Activated CD8-positive, alpha-beta memory T cell treated with anti-CD3 and anti-CD28 coated beads, Interleukin-2, amount 50 U/mL, for 24 hours (primary cell): Measurements from ENCODE around the gene SULF2.
A peak's percentile ranks its signal among the peaks of the same experiment; 100 is the strongest.

Experiments used
- DNase-seq: peaks from one replicate; pipeline ENCODE4 v3.0.0-alpha.2; 2020; ENCODE audit errors: extremely low read depth

The SULF2 gene

DNA sequence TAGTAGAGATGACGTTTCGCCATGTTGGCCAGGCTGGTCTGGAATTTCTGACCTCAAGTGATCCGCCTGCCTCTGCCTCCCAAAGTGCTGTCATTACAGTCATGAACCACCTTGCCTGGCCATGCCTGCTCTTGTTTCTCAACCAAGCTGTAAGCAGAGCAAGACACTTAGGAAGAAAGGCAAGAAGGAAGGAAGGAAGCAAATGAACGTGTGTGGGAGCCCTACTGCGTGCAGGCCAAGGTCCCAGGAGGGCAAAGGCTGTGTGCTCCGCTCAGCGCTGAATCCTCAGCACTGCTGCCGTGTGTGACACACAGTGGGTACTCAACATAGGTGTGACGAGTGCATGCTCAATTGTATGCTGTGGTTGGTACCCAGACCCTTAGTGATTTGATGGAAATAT is 47.4 kb downstream of the SULF2 start:
- DNase-seq: no peak

DNA sequence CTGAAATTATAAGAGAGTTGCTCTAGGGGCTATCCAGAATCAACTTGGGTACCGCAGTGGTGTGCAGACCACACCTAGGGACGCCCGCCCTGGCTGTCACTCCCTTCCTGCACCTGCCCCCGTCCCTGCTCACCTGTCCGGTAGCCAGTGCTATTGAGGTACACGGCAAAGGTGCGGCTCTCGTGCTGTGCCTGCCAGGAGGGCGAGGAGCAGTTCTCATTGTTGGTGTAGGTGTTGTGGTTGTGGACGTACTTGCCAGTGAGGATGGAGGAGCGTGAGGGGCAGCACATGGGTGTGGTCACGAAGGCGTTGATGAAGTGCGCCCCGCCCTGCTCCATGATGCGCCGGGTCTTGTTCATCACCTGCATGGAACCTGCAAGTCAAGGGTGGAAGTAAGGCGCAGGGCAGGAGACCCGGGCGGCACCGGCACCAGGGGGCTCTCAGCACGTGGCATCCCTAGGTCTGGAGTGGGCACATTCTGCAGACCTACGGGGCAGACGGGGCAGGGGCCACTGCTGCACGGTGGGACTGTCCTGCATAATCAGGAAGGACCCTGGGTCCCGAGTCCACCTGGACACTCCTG is 48.6 kb downstream of the SULF2 start:
- DNase-seq: no peak

DNA sequence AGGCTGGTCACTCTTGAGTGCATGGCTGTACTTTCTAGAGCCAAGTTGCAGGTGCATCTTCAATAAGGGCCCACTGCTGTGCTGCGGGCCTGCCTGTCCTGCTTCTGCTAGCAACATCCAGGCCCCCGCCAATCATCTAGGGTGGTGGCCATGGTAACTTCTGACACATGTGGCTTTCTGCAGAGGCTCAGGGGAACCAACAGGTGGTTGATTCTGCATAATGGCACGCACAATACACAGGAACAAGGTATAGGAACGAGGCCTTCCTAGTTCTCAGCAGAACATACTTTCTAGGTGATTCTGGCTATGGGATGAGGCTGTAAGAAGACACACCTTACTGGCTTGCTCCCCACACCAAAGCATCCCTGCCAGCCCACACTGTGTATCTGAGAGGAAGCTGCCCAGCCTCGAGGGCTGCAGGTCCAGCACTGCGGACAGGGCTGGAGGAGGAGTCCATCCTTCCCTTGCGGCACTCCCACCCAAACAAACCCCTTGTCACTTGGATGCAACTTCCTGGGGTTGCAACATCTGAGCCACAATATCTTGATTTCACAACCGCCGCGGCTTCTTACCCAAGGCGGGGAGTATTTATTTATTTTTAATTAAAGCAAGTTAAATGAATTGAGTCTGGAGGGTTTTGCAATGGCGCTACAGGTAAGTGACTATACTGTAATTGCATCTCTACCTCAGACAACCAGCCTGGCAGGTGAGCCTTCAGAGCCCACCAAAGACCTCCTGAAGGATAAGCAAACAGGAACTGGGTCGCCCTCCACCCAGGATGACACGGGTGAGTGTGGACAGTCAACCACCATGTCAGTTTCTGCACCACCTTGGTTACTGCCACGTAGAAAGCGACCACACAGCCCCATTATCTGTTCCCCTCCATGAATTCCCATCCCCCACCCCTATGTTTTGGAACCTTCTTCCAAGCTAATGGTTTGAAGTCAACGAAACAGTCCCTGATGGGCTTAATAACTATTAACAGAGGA is 49.6 kb downstream of the SULF2 start:
- DNase-seq: no peak

DNA sequence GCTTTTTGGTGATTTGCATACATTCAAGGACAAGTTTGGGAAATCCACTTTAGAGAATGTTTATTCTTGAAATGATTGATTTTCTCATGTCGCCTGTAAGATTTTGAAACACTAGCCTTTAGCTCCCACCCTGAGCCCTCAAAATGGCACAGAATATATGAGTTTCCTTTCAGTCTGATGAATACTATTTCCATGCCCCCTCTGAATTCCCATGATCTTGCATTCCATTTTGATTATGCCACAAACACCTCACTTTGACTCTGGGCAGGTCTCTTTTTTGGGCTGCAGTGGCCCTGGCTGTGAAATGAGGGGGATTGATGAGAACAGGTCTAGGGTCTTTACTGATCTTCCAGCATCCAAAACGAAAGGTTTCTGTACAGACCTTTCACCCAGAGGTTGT is 50.4 kb downstream of the SULF2 start:
- DNase-seq: no peak

DNA sequence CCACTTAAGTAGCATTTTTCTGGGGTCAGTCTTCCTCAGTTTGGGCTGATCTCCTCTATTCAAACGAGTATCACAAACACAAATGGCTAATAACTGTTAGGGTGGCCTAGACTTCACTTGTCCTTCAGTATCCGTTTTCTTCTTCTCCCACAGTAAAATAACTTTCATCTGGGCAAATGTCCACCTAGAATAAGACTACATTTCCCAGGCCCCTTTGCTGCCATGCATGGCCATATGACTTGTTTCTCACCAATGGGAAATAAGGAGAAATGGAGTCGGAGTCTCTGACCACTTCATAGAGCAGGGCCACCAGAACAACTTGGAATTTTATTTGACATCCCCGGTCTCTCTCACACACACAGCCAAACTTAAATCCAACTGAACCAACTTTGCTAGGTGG is 51.4 kb downstream of the SULF2 start:
- no peak for DNase-seq

DNA sequence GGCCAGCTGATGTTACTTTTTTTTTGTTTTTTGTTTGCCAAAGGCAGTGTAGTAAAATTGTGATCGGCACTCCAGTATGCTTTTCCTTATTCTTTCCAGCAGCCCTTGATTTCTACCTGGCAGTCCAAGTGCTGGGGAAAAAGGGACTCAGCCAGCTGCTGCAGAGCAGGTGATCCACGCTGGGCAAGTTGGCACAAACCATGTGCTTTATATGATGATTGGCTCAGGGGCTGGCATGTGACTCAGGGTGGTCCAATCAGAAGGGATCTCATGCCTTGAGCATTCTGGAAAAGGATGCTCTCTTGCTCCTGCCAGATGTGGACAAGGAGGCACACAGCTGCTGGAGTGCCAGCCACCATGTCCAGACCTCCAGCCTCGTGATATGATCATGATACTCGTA is 54.5 kb downstream of the SULF2 start:
- DNase-seq: no peak

GRCh38 chr20:47729472-47729871 is 55.8 kb downstream of the SULF2 start:
- no peak for DNase-seq

- no peak for DNase-seq
Observed at GRCh38 chr20:47727909-47728361, 57.3 kb downstream of the SULF2 start.

- DNase-seq: peak; percentile 28
Observed at GRCh38 chr20:47727170-47727880, 58.0 kb downstream of the SULF2 start.

DNA sequence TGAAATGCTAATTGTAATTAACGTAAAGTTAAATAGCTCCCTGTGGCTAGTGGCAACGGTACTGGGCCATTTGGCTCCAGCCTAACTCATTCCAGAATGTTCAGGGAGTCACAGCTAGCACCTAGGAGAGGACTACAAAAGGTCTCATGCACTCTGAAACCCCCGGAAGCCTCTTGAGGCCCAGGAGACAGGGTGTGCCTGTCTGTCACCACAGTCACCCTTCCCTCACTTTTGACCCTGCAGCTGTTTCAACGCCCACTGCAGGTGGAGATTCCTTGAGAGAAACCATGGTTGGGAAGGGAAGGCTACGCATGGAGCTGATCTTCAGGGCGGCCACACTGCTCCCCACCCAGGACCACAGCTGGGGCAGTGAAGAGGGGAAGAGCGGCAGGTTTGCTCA is 58.6 kb downstream of the SULF2 start:
- no peak for DNase-seq

DNA sequence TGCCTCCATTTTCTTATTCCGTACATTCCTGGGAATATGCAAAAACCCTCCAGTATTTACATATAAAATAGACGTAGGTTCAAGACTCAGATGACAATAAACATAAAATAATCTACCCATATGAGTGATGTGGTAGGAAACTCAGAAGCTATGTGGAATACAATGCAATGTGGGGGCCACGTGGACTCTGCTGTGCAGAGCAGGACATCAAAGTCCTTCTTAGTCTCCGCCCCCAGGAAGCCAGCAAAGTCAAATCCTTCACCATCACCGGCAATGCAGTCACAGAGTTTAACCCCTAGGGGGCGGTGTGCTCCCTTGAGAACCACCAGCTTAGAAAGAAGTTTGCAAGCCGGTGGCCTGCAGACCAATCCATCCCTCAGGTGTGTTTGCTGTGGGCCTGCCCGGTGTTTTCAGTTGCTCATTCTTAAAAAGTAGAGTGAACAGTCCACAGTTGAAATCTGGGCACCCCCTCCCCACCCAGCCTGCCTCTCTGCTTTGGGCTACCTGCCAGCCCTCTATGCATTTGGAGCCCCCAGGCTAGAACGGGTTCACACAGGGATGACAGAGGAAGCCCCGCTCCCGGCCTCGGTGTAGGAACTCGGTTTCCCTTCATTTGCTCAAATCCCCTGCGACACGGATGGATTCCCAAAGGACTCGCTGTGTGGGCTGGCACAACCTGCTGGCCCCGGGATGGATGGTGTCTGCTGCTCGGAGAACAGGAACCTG is 59.9 kb downstream of the SULF2 start:
- DNase-seq: peak; percentile 39

- no peak for DNase-seq
Observed at GRCh38 chr20:47724910-47725247, 60.4 kb downstream of the SULF2 start.

DNA sequence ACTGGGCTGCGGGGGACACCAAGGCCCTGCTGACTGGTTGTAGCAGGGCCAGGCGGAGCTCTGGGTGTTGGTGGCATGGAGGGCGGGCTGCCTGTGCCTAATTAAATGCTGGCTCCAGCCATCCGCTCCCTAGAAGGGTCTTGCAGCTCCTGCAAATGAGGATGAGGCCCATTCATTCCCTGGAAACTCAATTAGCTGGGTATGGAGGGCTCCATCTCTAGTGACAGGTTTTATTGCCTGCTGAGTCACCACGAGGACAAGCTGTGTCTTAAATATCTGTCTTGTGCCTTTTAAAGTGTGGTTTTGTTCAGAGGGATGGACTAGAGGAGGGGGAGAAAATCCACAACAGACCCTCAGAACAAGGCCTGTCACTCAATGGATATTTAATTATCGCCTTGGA is 60.9 kb downstream of the SULF2 start:
- DNase-seq: no peak

DNA sequence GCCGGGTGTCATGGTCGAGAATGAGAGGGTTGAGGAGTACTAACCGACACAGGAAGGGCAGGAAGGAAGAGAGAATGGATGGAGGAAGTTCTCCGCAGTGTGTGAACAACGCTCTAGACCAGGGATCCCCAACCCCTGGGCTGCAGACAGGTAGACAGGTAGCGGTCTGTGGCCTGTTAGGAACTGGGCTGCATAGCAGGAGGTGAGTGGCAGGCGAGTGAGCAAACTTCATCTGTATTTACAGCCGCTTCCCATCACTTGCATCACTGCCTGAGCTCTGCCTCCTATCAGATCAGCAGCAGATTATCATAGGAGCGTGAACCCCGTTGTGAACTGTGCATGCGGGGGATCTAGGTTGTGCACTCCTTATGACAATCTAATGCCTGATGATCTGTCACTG is 62.0 kb downstream of the SULF2 start:
- no peak for DNase-seq

- no peak for DNase-seq
Observed at GRCh38 chr20:47720636-47721427, 64.4 kb downstream of the SULF2 start.

DNA sequence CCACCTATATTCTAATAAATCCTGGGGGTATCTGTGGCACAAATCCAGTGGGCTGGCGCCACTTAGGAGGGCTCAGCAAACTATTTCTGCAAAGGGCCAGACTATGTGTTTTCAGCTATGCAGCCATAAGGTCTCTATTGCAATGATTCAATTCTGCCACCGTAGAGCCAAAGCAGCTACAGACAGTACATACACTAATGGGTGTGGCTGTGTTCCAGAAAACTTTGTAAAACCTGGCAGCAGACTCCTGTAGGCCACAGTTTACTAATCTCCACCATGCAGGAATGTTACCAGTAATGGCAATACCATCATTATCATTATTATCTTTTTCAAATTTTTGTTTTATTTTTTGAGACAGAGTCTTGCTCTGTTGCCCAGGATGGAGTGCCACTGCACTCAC is 65.7 kb downstream of the SULF2 start:
- DNase-seq: no peak

DNA sequence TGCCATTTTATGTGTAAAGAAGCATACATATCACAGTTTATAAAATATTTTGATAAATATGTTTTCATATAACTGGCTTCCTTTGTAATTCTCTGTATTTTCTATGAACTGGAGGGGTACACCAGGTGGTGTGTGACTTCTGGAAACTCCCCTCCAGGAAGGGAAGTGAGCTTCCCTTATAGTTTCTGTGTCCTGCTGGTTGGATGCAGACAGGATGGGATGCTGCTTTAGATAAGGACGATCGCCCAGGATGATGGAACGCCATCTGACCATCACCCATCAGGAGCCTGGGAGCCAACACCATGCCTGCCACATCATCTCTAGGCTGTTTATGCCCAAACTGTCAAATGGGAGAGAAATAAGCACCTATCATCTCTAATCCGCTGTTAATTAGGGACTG is 66.1 kb downstream of the SULF2 start:
- DNase-seq: no peak

GRCh38 chr20:47718398-47718797 is 66.9 kb downstream of the SULF2 start:
- no peak for DNase-seq

GRCh38 chr20:47717421-47717820 is 67.9 kb downstream of the SULF2 start:
- no peak for DNase-seq

- DNase-seq: no peak
Observed at GRCh38 chr20:47713878-47714450, 71.3 kb downstream of the SULF2 start.

DNA sequence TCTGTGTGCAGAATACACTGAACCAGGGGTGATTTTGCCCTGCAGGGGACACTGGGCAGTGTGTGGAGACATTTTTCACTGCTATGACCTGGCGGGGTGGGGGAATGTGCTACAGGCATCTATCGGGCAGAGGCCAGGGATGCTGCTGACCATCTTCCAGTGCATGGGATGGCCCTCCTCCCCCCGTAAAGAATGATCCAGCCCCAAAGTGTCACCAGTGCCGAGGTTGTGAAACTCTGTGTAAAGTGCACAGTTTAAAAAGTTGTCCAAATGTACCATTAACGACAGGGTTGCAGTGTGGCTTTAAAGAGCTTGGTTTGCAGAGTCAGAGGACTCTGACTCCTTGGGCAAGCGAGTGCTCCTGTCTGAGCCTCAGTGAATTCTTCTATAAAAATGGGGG is 72.1 kb downstream of the SULF2 start:
- no peak for DNase-seq
